H9 (cell line): ENCODE data around the gene SCRN2. TPM values are rescaled to one million over a fixed set of nuclear protein-coding genes. Genes with fewer than 3 reads are reported as not detected.

Experiments
- DNase-seq: peaks from one replicate; pipeline ENCODE4 v3.0.0-alpha.2; 2017
- H2AFZ ChIP-seq: one replicate; pipeline ENCODE4 v1.6.1; 2013; ENCODE audit warnings: mild to moderate bottlenecking, low read length, control low read depth, moderate library complexity
- H2AK5ac ChIP-seq: 2 replicates; pipeline ENCODE4 v1.6.1; 2013; ENCODE audit warnings: low read length, control low read depth, mixed read lengths; ENCODE audit not compliant: insufficient read length
- H2BK120ac ChIP-seq: one replicate; pipeline ENCODE4 v1.6.1; 2013; ENCODE audit warnings: low read depth, mild to moderate bottlenecking, low read length, control low read depth, inconsistent platforms; ENCODE audit not compliant: poor library complexity, severe bottlenecking
- H2BK12ac ChIP-seq: 2 replicates; pipeline ENCODE4 v1.6.1; 2013; ENCODE audit warnings: low read length, control low read depth, mixed read lengths, low read depth; ENCODE audit not compliant: insufficient read length
- H2BK15ac ChIP-seq: 2 replicates; pipeline ENCODE4 v1.6.1; 2013; ENCODE audit warnings: low read depth, low read length, control low read depth
- H2BK20ac ChIP-seq: one replicate; pipeline ENCODE4 v1.6.1; 2013; ENCODE audit warnings: low read depth, mild to moderate bottlenecking, low read length, control low read depth, inconsistent platforms; ENCODE audit not compliant: poor library complexity, severe bottlenecking
- H2BK5ac ChIP-seq: 2 replicates; pipeline ENCODE4 v1.6.1; 2013; ENCODE audit warnings: low read length, control low read depth, mixed read lengths; ENCODE audit not compliant: insufficient read length
- H3K14ac ChIP-seq: 2 replicates; pipeline ENCODE4 v1.6.1; 2013; ENCODE audit warnings: low read length, control low read depth; ENCODE audit not compliant: insufficient read depth
- H3K18ac ChIP-seq: 2 replicates; pipeline ENCODE4 v1.6.1; 2013; ENCODE audit warnings: low read depth, mild to moderate bottlenecking, mixed read lengths, low read length, control low read depth; ENCODE audit not compliant: insufficient read length
- H3K23ac ChIP-seq: 2 replicates; pipeline ENCODE4 v1.6.1; 2013; ENCODE audit warnings: low read length, control low read depth, mixed read lengths, low read depth; ENCODE audit not compliant: insufficient read length
- H3K23me2 ChIP-seq: 2 replicates; pipeline ENCODE4 v1.6.1; 2013; ENCODE audit warnings: low read depth, mild to moderate bottlenecking, mixed read lengths, low read length, control low read depth; ENCODE audit not compliant: insufficient read length, poor library complexity, severe bottlenecking
- H3K27ac ChIP-seq: 2 replicates; pipeline ENCODE4 v1.5.1; 2013; ENCODE audit warnings: low read length, control low read depth, mixed read lengths, low read depth; ENCODE audit not compliant: insufficient read length
- H3K27me3 ChIP-seq: 2 replicates; pipeline ENCODE4 v1.6.1; 2013; ENCODE audit warnings: low read length, control low read depth, inconsistent platforms; ENCODE audit not compliant: insufficient read depth
- H3K4ac ChIP-seq: 2 replicates; pipeline ENCODE4 v1.6.1; 2013; ENCODE audit warnings: low read depth, mild to moderate bottlenecking, control low read depth, inconsistent platforms, low read length, moderate library complexity
- H3K4me1 ChIP-seq: 2 replicates; pipeline ENCODE4 v1.6.1; 2013; ENCODE audit warnings: low read length, control low read depth, inconsistent platforms; ENCODE audit not compliant: insufficient read depth
- H3K4me2 ChIP-seq: 2 replicates; pipeline ENCODE4 v1.6.1; 2013; ENCODE audit warnings: low read length, control low read depth, mixed read lengths; ENCODE audit not compliant: insufficient read length, insufficient read depth
- H3K56ac ChIP-seq: 2 replicates; pipeline ENCODE4 v1.6.1; 2013; ENCODE audit warnings: low read depth, mild to moderate bottlenecking, mixed read lengths, low read length, control low read depth; ENCODE audit not compliant: insufficient read length
- H3K79me1 ChIP-seq: 2 replicates; pipeline ENCODE4 v1.6.1; 2013; ENCODE audit warnings: low read depth, mild to moderate bottlenecking, moderate library complexity, low read length, control low read depth, inconsistent platforms; ENCODE audit not compliant: insufficient read depth, poor library complexity, severe bottlenecking
- H3K79me2 ChIP-seq: 2 replicates; pipeline ENCODE4 v1.6.1; 2013; ENCODE audit warnings: low read length, control low read depth, inconsistent platforms; ENCODE audit not compliant: insufficient read depth
- H3K9ac ChIP-seq: 2 replicates; pipeline ENCODE4 v1.6.1; 2013; ENCODE audit warnings: low read length, control low read depth, mixed read lengths; ENCODE audit not compliant: insufficient read length; ENCODE audit errors: extremely low read depth
- H3K9me3 ChIP-seq: one replicate; pipeline ENCODE4 v1.6.1; 2013; ENCODE audit warnings: low read depth, low read length, inconsistent platforms; ENCODE audit not compliant: control insufficient read depth
- H3T11ph ChIP-seq: one replicate; pipeline ENCODE4 v1.6.1; 2013; ENCODE audit warnings: mild to moderate bottlenecking, low read length, control low read depth, inconsistent platforms
- H4K20me1 ChIP-seq: one replicate; pipeline ENCODE4 v1.6.1; 2013; ENCODE audit not compliant: control insufficient read depth, insufficient read length, insufficient read depth
- H4K5ac ChIP-seq: 2 replicates; pipeline ENCODE4 v1.6.1; 2013; ENCODE audit warnings: low read depth, mild to moderate bottlenecking, mixed read lengths, low read length, control low read depth; ENCODE audit not compliant: insufficient read length
- H4K8ac ChIP-seq: replicated peaks from 2 replicates; pipeline ENCODE4 v1.6.1; 2013; ENCODE audit warnings: low read length, control low read depth, mixed read lengths, low read depth; ENCODE audit not compliant: insufficient read length
- H4K91ac ChIP-seq: 2 replicates; pipeline ENCODE4 v1.6.1; 2013; ENCODE audit warnings: low read depth, mild to moderate bottlenecking, moderate library complexity, mixed read lengths, low read length, control low read depth; ENCODE audit not compliant: insufficient read length
- H3K27ac Mint-ChIP-seq, 3 experiments: 2 replicates in 2 of 3; 3 replicates in 1 of 3; pipeline ENCODE4 v1.8.0; 2020 to 2021; ENCODE audit warnings: mixed read lengths in 3 of 3, mild to moderate bottlenecking in 1 of 3, moderate library complexity in 1 of 3
- H3K27me3 Mint-ChIP-seq: 2 replicates; pipeline ENCODE4 v1.8.0; 2021; ENCODE audit warnings: low read depth, mild to moderate bottlenecking, moderate library complexity, mixed read lengths
- H3K36me3 Mint-ChIP-seq, 3 experiments: 2 replicates in 2 of 3; 3 replicates in 1 of 3; pipeline ENCODE4 v1.8.0; 2020 to 2021; ENCODE audit warnings: low read depth in 3 of 3, mixed read lengths in 3 of 3; ENCODE audit not compliant: insufficient read depth in 1 of 3
- H3K4me1 Mint-ChIP-seq, 2 experiments: 2 replicates each; pipeline ENCODE4 v1.8.0; 2020; ENCODE audit warnings: mixed read lengths in 2 of 2
- H3K4me3 Mint-ChIP-seq, 2 experiments: 2 replicates in 1 of 2; 3 replicates in 1 of 2; pipeline ENCODE4 v1.8.0; 2020 to 2021; ENCODE audit warnings: mild to moderate bottlenecking in 2 of 2, mixed read lengths in 2 of 2, moderate library complexity in 1 of 2
- H3K9me3 Mint-ChIP-seq, 2 experiments: 2 replicates in 1 of 2; 3 replicates in 1 of 2; pipeline ENCODE4 v1.8.0; 2020; ENCODE audit warnings: mild to moderate bottlenecking in 2 of 2, mixed read lengths in 2 of 2, moderate library complexity in 1 of 2
- CTCF ChIP-seq: fragments of 200-600 bp; sonication (generic); conservative IDR thresholded peaks from 3 replicates; pipeline ENCODE4 v1.8.0; 2021; ENCODE audit warnings: antibody characterized with exemption, mild to moderate bottlenecking
- WGBS: extraction: QIAGEN DNeasy Blood & Tissue Kit; methylation state at CpG from one replicate; pipeline ENCODE4 v1.1.7; 2013; ENCODE audit warnings: missing lambda C conversion rate, low lambda C conversion rate, mixed read lengths; ENCODE audit not compliant: insufficient read length; ENCODE audit errors: extremely low coverage; 5-methylcytosine and 5-hydroxymethylcytosine counted together
- total RNA-seq: library from RNA; stranded (reverse); gene quantifications from 2 replicates; pipeline ENCODE4 v1.2.1, GENCODE V29; 2021

The SCRN2 gene
- total RNA-seq, 1 experiment from 2014 or later, result 34.0 TPM

GRCh38 chr17:47869114-47869513, 28.0 kb upstream of the SCRN2 start:
- Histone ChIP-seq H3K9ac (no peak overlapping the region), H2BK12ac (no peak overlapping the region), H2BK5ac (no peak overlapping the region), H3K23me2 (peaks cover 11% of the 10 kb centered on the region), H2BK120ac (no peak overlapping the region), H4K8ac (no peak overlapping the region), H2BK20ac (no peak overlapping the region), H3K14ac (no peak overlapping the region), H3K23ac (no peak overlapping the region), H4K20me1 (no peaks in the 10 kb centered on the region), H2AFZ (no peak overlapping the region), H3K9me3 (no peaks in the 10 kb centered on the region), H3K56ac (no peak overlapping the region), H3T11ph (no peak overlapping the region), H4K91ac (no peak overlapping the region), H3K18ac (no peak overlapping the region), H3K4me2 (no peak overlapping the region), H2BK15ac (no peak overlapping the region), H3K27me3 (peaks cover 7% of the 10 kb centered on the region; the same call in 1 of the 2 replicates), H3K79me1 (no peaks in the 10 kb centered on the region), H2AK5ac (no peak overlapping the region), H3K4ac (no peak overlapping the region), H3K79me2 (no peaks in the 10 kb centered on the region), H3K4me1 (peaks cover 3% of the 10 kb centered on the region; the same call in 1 of the 2 replicates), H3K27ac (no peak overlapping the region), H4K5ac (no peak overlapping the region)
- Mint-ChIP-seq H3K27me3 (peaks cover 92% of the 10 kb centered on the region), H3K9me3 (no peaks in the 10 kb centered on the region; a peak in 1 of 5 replicates), H3K36me3 (no peaks in the 10 kb centered on the region), H3K4me1 (peaks cover 34 to 37% of the 10 kb centered on the region in 2 experiments), H3K27ac (no peak overlapping the region), H3K4me3 (no peak overlapping the region)
- DNase-seq, result no peak
- no CpG with 5 or more reads among the region's 2 CpGs for WGBS
- TF ChIP-seq CTCF, result no peak
